ENCODE data around the gene KCNC3.
A peak's percentile ranks its signal among the peaks of the same experiment; 100 is the strongest.

KCNC3 gene

GRCh38 chr19:50276370-50277063 is 52.7 kb downstream of the KCNC3 start:
- no peak for DNase-seq (ENCODE audit: low read depth in 2 of 2)

DNA sequence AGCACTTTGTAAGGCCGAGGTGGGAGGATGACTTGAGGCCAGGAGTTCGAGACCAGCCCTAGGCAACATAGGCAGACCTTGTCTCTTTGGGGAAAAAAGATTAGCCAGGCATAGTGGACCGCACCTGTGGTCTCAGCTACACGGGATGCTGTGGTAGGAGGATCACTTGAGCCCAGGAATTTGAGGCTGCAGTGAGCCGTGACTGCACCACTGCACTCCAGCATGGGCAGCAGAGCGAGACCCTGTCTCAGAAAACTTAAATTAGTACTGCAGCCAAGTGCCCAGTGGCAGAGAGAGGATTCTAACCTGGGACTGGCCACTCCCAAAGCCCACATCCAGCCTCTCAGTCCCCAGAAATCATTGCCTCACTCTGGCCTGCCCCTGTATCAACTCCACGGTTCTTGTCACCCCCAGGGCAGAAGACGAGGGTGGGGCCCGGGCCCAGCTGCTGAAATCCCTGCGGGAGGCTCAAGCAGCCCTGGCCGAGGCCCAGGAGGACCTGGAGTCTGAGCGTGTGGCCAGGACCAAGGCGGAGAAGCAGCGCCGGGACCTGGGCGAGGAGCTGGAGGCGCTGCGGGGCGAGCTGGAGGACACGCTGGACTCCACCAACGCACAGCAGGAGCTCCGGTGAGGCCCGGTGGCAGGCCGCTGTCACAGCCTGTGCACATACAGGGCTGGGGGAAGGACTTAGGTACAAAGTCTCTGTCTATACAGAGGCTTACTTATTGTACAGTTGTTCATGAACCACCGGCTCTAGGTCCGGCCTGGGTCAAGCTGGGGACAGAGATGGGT is 53.4 kb downstream of the KCNC3 start:
- no peak for DNase-seq (ENCODE audit: low read depth in 2 of 2)

DNA sequence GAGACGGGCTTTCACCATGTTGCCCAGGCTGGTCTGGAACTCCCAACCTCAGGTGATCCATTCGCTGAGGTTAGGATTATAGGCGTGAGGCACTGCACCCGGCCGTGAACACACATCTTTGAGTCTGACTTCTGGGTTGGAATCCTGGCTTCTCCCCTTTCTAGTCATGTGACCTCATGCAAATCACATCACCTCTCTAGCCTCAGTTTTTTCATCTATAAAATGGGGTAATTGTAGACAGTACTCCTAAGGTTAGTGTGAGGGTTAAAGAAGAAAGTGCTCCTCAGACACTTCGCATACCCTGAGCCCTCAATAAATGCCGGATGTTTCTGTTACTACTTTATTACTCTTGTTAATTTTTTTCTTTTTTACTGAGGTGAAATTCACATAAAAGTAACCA is 55.4 kb downstream of the KCNC3 start:
- DNase-seq (ENCODE audit: low read depth in 2 of 2) = no peak

DNA sequence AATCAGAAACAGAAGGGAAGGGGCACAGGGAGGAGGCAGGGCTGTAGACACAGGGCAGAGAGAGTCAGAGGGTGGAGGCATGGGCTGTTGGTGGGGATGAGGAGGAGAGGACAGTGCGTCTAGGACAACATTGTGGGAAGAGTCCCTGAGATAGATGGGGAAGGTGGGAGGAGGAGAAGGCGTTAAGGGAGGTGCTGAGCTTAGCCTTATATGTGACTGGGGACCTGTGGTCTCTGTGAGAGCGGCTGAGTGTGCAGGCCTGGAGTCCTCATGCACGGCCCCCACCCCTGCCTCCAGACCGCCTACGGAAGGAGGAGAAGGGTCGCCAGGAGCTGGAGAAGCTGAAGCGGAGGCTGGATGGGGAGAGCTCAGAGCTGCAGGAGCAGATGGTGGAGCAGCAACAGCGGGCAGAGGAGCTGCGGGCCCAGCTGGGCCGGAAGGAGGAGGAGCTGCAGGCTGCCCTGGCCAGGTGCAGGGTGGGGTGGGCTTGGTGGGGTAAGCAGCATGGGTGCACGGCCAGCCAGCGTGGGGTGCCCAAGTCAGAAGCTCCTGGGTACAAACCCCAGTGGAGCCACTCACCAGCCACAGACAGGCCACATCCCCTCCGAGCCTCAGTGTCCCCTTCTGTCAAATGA is 56.8 kb downstream of the KCNC3 start:
- DNase-seq (ENCODE audit: low read depth in 2 of 2) = no peak

DNA sequence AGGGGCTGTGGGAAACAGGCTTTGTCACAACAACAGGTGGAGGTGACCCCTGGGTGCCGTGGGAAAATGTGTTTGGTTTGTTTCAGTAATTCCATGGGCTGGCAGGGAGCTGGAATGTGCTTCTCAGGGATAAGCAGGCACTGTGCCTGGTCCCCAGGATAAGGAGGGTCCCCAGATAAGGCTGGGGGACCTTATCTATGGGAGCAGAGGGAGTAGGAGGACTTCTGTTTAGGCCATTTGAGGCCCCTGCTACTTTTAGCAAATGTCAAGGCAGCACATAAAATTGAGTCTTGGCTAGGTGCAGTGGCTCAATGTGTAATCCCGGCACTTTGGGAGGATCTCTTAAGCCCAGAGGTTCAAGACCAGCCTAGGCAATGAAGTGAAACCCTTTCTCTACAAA is 59.5 kb downstream of the KCNC3 start:
- no peak for DNase-seq (ENCODE audit: low read depth in 2 of 2)

GRCh38 chr19:50268501-50268900 is 60.7 kb downstream of the KCNC3 start:
- no peak for DNase-seq (ENCODE audit: low read depth in 2 of 2)

GRCh38 chr19:50268041-50268440 is 61.1 kb downstream of the KCNC3 start:
- DNase-seq (ENCODE audit: low read depth in 2 of 2) = no peak

DNA sequence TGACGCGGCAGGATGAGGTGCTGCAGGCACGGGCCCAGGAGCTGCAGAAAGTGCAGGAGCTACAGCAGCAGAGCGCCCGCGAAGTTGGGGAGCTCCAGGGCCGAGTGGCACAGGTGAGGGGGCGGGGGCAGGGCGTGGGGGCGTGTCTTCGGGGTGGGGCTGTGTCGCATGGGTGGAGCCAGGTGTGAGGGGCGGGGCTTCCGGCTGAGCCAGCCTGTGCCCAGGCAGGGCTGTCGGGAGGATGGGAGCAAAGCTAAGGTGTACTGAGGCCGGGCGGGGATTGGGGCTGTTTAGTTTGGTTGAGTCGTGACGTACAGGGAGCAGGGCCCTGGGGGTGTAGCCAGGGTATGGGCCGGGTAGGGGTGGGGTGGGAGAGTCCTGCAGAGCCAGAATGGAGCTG is 62.3 kb downstream of the KCNC3 start:
- DNase-seq (ENCODE audit: low read depth in 2 of 2) = peak; percentile 24 to 43

GRCh38 chr19:50266041-50266440 is 63.1 kb downstream of the KCNC3 start:
- DNase-seq (ENCODE audit: low read depth in 2 of 2) = no peak

GRCh38 chr19:50264483-50265186 is 64.5 kb downstream of the KCNC3 start:
- no peak for DNase-seq (ENCODE audit: low read depth in 2 of 2)

- DNase-seq (ENCODE audit: low read depth in 2 of 2) = no peak
These were observed 66.0 kb downstream of the KCNC3 start for GRCh38 chr19:50263176-50263575.

All from stimulated activated CD4-positive, alpha-beta T cell treated with anti-CD3 and anti-CD28 coated beads, Interleukin-15, amount 100 ng/mL, for 48 hours (primary cell).